WTC11 (cell line): ENCODE data around the gene CLDN20. TPM values are rescaled to one million over a fixed set of nuclear protein-coding genes. Genes with fewer than 3 reads are reported as not detected.

Experiments used
- ATAC-seq: fragments of 200-7000 bp; cut with Tn5 transposase; 2 replicates; pipeline ENCODE4 v1.10.0; 2021; ENCODE audit warnings: mild to moderate bottlenecking, moderate library complexity
- CTCF ChIA-PET: fragments of 300-600 bp; sonication (Branson Sonifier 250); formaldehyde crosslinking; loops from one replicate; lab custom pipeline; 2021; ENCODE audit warnings: antibody characterized with exemption; lab: Charles Lee
- POLR2A ChIA-PET: fragments of 350-600 bp; sonication (Branson Sonifier 250); formaldehyde crosslinking; loops from one replicate; lab custom pipeline; 2021; ENCODE audit warnings: antibody characterized with exemption; lab: Charles Lee
- DNase-seq: peaks from one replicate; pipeline ENCODE4 v3.0.0; 2021; ENCODE audit warnings: low spot score
- H3K27ac Mint-ChIP-seq: 2 replicates; pipeline ENCODE4 v1.8.0; 2021; ENCODE audit warnings: mixed read lengths
- H3K27me3 Mint-ChIP-seq: 2 replicates; pipeline ENCODE4 v1.8.0; 2021; ENCODE audit warnings: low read depth, mild to moderate bottlenecking, moderate library complexity, mixed read lengths
- H3K36me3 Mint-ChIP-seq: 2 replicates; pipeline ENCODE4 v1.8.0; 2021; ENCODE audit warnings: mixed read lengths
- H3K4me1 Mint-ChIP-seq: 2 replicates; pipeline ENCODE4 v1.8.0; 2022; ENCODE audit warnings: mixed read lengths
- H3K4me3 Mint-ChIP-seq: 2 replicates; pipeline ENCODE4 v1.8.0; 2021; ENCODE audit warnings: mild to moderate bottlenecking, moderate library complexity, mixed read lengths
- H3K9me3 Mint-ChIP-seq: 2 replicates; pipeline ENCODE4 v1.8.0; 2021; ENCODE audit warnings: mixed read lengths
- CBFB ChIP-seq: sonication (generic); formaldehyde crosslinking; IDR thresholded peaks from 2 replicates; pipeline ENCODE4 v1.8.1; 2022; ENCODE audit warnings: mild to moderate bottlenecking, low read depth, missing genetic modification reagents
- IRF2 ChIP-seq: sonication (generic); formaldehyde crosslinking; IDR thresholded peaks from 2 replicates; pipeline ENCODE4 v1.8.0; 2022; ENCODE audit warnings: low read depth, missing genetic modification reagents, borderline replicate concordance
- JAZF1 ChIP-seq: fragments of 250-450 bp; sonication (Bioruptor Pico); IDR thresholded peaks from 2 replicates; pipeline ENCODE4 v1.9.0; 2021; ENCODE audit warnings: moderate library complexity, mild to moderate bottlenecking, inconsistent platforms
- NR3C1 ChIP-seq: sonication (generic); formaldehyde crosslinking; conservative IDR thresholded peaks from 2 replicates; pipeline ENCODE4 v1.8.1; 2023; ENCODE audit warnings: low read depth, mild to moderate bottlenecking, missing genetic modification reagents
- OVOL2 ChIP-seq: fragments of 250-450 bp; sonication (Bioruptor Pico); IDR thresholded peaks from 2 replicates; pipeline ENCODE4 v1.9.0; 2021; ENCODE audit warnings: mild to moderate bottlenecking, borderline replicate concordance
- TP53 ChIP-seq: sonication (generic); formaldehyde crosslinking; IDR thresholded peaks from 2 replicates; pipeline ENCODE4 v1.8.1; 2023; ENCODE audit warnings: mild to moderate bottlenecking, missing genetic modification reagents
- ZBTB21 ChIP-seq: sonication (generic); formaldehyde crosslinking; IDR thresholded peaks from 2 replicates; pipeline ENCODE4 v1.8.1; 2023; ENCODE audit warnings: mild to moderate bottlenecking, missing genetic modification reagents, borderline replicate concordance
- total RNA-seq: library from RNA; stranded (reverse); gene quantifications from 3 replicates; pipeline ENCODE4 v1.2.3, GENCODE V29; 2021
- TF ChIP-seq, protein P1 (sequence below): sonication (generic); formaldehyde crosslinking; IDR thresholded peaks from 2 replicates; pipeline ENCODE4 v1.8.1; 2022; ENCODE audit warnings: mild to moderate bottlenecking, missing genetic modification reagents, moderate library complexity, borderline replicate concordance
- TF ChIP-seq, protein P2 (sequence below): fragments of 250-450 bp; sonication (Bioruptor Pico); IDR thresholded peaks from 2 replicates; pipeline ENCODE4 v1.9.0; 2021; ENCODE audit warnings: mild to moderate bottlenecking, borderline replicate concordance
- TF ChIP-seq, protein P3 (sequence below): sonication (generic); formaldehyde crosslinking; IDR thresholded peaks from 2 replicates; pipeline ENCODE4 v1.8.0; 2022; ENCODE audit warnings: mild to moderate bottlenecking, missing genetic modification reagents
- TF ChIP-seq, protein P4 (sequence below): sonication (generic); formaldehyde crosslinking; IDR thresholded peaks from 2 replicates; pipeline ENCODE4 v1.8.1; 2022; ENCODE audit warnings: low read depth, missing genetic modification reagents, borderline replicate concordance
- TF ChIP-seq, protein P5 (sequence below): sonication (generic); formaldehyde crosslinking; conservative IDR thresholded peaks from 2 replicates; pipeline ENCODE4 v1.8.1; 2023; ENCODE audit warnings: mild to moderate bottlenecking, low read depth, missing genetic modification reagents, moderate library complexity
- TF ChIP-seq, protein P6 (sequence below): sonication (generic); formaldehyde crosslinking; IDR thresholded peaks from 2 replicates; pipeline ENCODE4 v1.8.1; 2023; ENCODE audit warnings: mild to moderate bottlenecking, missing genetic modification reagents
- TF ChIP-seq, protein P7 (sequence below): sonication (generic); formaldehyde crosslinking; IDR thresholded peaks from 2 replicates; pipeline ENCODE4 v1.8.1; 2023; ENCODE audit warnings: mild to moderate bottlenecking, moderate library complexity, missing genetic modification reagents
- TF ChIP-seq, protein P8 (sequence below): sonication (generic); formaldehyde crosslinking; IDR thresholded peaks from 2 replicates; pipeline ENCODE4 v1.8.0; 2022; ENCODE audit warnings: mild to moderate bottlenecking, missing genetic modification reagents

The CLDN20 gene
- total RNA-seq, 1 experiment from 2014 or later, result not detected

DNA sequence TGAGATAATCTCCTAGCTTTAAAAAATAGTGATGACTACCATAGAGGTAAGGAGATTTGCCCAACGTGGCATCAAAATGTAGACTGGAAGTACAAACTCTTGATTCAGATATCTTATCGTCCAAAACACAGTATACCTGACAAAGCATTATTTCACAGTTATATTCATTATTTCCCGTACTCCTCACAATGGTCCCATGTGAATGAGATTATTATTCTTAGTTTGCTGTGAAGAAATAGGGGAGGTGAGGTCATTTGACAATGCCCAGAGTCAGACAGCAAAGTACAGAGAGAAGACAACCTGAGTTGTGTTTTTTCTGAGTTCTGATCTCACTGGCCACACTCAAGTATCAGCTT, 51.7 kb downstream of the CLDN20 start:
- POLR2A ChIA-PET, result interaction anchor here (0.5 to 0.7 kb wide), 2 partner anchors 581 to 1303 kb away, joined by 4 to 5 read pairs; no protein-coding TSS in a partner anchor
- CTCF ChIA-PET, result interaction anchor here (0.7 to 1.3 kb wide), 2 partner anchors 55 to 447 kb away, joined by 3 to 4 read pairs; no protein-coding TSS in a partner anchor
- peak overlapping the region; percentile 98 for H3K27ac Mint-ChIP-seq

DNA sequence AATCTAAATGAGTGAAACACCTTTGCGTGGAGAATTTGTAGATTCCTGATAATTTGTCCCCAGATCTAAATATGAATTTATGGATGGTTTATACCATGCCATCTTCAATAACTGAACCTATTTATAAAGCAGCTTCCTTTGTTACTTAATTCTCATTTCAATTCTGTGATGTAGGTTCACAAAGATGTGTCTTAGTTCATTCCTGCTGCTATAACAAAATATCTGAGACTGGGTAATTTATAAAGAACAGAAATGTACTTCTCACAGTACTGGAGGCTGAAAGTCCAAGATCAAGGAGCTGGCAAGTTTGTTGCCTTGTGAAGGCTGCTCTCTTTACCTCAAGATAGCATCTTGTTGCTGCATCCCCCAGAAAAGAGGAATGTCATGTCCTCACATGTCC, 52.6 kb downstream of the CLDN20 start:
- POLR2A ChIA-PET, result no interaction called here
- CTCF ChIA-PET, result no interaction called here
- peaks cover 17% of the 10 kb centered on the region for H3K4me1 Mint-ChIP-seq
- no peak for DNase-seq
- H3K36me3 Mint-ChIP-seq, result peaks cover 16% of the 10 kb centered on the region
- peaks cover 13% of the 10 kb centered on the region for H3K9me3 Mint-ChIP-seq
- H3K4me3 Mint-ChIP-seq, result 0 out of 2 replicates have a peak overlapping the region, but pooled peaks have one; percentile 7
- no peak overlapping the region for H3K27ac Mint-ChIP-seq
- TF ChIP-seq, protein P1, sequence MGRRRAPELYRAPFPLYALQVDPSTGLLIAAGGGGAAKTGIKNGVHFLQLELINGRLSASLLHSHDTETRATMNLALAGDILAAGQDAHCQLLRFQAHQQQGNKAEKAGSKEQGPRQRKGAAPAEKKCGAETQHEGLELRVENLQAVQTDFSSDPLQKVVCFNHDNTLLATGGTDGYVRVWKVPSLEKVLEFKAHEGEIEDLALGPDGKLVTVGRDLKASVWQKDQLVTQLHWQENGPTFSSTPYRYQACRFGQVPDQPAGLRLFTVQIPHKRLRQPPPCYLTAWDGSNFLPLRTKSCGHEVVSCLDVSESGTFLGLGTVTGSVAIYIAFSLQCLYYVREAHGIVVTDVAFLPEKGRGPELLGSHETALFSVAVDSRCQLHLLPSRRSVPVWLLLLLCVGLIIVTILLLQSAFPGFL (CRISPR knock-in tag), result no peak
- TF ChIP-seq ZBTB21 (no peak), TP53 (CRISPR knock-in tag) (no peak)
- TF ChIP-seq, protein P2, sequence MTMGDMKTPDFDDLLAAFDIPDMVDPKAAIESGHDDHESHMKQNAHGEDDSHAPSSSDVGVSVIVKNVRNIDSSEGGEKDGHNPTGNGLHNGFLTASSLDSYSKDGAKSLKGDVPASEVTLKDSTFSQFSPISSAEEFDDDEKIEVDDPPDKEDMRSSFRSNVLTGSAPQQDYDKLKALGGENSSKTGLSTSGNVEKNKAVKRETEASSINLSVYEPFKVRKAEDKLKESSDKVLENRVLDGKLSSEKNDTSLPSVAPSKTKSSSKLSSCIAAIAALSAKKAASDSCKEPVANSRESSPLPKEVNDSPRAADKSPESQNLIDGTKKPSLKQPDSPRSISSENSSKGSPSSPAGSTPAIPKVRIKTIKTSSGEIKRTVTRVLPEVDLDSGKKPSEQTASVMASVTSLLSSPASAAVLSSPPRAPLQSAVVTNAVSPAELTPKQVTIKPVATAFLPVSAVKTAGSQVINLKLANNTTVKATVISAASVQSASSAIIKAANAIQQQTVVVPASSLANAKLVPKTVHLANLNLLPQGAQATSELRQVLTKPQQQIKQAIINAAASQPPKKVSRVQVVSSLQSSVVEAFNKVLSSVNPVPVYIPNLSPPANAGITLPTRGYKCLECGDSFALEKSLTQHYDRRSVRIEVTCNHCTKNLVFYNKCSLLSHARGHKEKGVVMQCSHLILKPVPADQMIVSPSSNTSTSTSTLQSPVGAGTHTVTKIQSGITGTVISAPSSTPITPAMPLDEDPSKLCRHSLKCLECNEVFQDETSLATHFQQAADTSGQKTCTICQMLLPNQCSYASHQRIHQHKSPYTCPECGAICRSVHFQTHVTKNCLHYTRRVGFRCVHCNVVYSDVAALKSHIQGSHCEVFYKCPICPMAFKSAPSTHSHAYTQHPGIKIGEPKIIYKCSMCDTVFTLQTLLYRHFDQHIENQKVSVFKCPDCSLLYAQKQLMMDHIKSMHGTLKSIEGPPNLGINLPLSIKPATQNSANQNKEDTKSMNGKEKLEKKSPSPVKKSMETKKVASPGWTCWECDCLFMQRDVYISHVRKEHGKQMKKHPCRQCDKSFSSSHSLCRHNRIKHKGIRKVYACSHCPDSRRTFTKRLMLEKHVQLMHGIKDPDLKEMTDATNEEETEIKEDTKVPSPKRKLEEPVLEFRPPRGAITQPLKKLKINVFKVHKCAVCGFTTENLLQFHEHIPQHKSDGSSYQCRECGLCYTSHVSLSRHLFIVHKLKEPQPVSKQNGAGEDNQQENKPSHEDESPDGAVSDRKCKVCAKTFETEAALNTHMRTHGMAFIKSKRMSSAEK (CRISPR knock-in tag), result no peak
- TF ChIP-seq, protein P3, sequence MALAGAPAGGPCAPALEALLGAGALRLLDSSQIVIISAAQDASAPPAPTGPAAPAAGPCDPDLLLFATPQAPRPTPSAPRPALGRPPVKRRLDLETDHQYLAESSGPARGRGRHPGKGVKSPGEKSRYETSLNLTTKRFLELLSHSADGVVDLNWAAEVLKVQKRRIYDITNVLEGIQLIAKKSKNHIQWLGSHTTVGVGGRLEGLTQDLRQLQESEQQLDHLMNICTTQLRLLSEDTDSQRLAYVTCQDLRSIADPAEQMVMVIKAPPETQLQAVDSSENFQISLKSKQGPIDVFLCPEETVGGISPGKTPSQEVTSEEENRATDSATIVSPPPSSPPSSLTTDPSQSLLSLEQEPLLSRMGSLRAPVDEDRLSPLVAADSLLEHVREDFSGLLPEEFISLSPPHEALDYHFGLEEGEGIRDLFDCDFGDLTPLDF (CRISPR knock-in tag), result no peak
- TF ChIP-seq, protein P4, sequence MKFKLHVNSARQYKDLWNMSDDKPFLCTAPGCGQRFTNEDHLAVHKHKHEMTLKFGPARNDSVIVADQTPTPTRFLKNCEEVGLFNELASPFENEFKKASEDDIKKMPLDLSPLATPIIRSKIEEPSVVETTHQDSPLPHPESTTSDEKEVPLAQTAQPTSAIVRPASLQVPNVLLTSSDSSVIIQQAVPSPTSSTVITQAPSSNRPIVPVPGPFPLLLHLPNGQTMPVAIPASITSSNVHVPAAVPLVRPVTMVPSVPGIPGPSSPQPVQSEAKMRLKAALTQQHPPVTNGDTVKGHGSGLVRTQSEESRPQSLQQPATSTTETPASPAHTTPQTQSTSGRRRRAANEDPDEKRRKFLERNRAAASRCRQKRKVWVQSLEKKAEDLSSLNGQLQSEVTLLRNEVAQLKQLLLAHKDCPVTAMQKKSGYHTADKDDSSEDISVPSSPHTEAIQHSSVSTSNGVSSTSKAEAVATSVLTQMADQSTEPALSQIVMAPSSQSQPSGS (CRISPR knock-in tag), result no peak
- TF ChIP-seq, protein P5, sequence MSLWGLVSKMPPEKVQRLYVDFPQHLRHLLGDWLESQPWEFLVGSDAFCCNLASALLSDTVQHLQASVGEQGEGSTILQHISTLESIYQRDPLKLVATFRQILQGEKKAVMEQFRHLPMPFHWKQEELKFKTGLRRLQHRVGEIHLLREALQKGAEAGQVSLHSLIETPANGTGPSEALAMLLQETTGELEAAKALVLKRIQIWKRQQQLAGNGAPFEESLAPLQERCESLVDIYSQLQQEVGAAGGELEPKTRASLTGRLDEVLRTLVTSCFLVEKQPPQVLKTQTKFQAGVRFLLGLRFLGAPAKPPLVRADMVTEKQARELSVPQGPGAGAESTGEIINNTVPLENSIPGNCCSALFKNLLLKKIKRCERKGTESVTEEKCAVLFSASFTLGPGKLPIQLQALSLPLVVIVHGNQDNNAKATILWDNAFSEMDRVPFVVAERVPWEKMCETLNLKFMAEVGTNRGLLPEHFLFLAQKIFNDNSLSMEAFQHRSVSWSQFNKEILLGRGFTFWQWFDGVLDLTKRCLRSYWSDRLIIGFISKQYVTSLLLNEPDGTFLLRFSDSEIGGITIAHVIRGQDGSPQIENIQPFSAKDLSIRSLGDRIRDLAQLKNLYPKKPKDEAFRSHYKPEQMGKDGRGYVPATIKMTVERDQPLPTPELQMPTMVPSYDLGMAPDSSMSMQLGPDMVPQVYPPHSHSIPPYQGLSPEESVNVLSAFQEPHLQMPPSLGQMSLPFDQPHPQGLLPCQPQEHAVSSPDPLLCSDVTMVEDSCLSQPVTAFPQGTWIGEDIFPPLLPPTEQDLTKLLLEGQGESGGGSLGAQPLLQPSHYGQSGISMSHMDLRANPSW (CRISPR knock-in tag), result no peak
- TF ChIP-seq, protein P6, sequence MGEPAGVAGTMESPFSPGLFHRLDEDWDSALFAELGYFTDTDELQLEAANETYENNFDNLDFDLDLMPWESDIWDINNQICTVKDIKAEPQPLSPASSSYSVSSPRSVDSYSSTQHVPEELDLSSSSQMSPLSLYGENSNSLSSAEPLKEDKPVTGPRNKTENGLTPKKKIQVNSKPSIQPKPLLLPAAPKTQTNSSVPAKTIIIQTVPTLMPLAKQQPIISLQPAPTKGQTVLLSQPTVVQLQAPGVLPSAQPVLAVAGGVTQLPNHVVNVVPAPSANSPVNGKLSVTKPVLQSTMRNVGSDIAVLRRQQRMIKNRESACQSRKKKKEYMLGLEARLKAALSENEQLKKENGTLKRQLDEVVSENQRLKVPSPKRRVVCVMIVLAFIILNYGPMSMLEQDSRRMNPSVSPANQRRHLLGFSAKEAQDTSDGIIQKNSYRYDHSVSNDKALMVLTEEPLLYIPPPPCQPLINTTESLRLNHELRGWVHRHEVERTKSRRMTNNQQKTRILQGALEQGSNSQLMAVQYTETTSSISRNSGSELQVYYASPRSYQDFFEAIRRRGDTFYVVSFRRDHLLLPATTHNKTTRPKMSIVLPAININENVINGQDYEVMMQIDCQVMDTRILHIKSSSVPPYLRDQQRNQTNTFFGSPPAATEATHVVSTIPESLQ (CRISPR knock-in tag), result no peak
- TF ChIP-seq, all 79 proteins: peak for 0
- no peak for ATAC-seq
- no peaks in the 10 kb centered on the region for H3K27me3 Mint-ChIP-seq

More for the DNA sequence above, 51.7 kb downstream of the CLDN20 start:
- Mint-ChIP-seq H3K9me3 (peaks cover 13% of the 10 kb centered on the region), H3K36me3 (peaks cover 21% of the 10 kb centered on the region), H3K4me1 (peaks cover 17% of the 10 kb centered on the region), H3K4me3 (peak overlapping the region; percentile 97), H3K27me3 (no peaks in the 10 kb centered on the region)
- no peak for DNase-seq
- TF ChIP-seq IRF2 (CRISPR knock-in tag) (no peak), CBFB (CRISPR knock-in tag) (no peak), JAZF1 (no peak), OVOL2 (CRISPR knock-in tag) (no peak), NR3C1 (CRISPR knock-in tag) (no peak)
- TF ChIP-seq, protein P7, sequence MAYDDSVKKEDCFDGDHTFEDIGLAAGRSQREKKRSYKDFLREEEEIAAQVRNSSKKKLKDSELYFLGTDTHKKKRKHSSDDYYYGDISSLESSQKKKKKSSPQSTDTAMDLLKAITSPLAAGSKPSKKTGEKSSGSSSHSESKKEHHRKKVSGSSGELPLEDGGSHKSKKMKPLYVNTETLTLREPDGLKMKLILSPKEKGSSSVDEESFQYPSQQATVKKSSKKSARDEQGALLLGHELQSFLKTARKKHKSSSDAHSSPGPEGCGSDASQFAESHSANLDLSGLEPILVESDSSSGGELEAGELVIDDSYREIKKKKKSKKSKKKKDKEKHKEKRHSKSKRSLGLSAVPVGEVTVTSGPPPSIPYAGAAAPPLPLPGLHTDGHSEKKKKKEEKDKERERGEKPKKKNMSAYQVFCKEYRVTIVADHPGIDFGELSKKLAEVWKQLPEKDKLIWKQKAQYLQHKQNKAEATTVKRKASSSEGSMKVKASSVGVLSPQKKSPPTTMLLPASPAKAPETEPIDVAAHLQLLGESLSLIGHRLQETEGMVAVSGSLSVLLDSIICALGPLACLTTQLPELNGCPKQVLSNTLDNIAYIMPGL, result no peak
- TF ChIP-seq, protein P8, sequence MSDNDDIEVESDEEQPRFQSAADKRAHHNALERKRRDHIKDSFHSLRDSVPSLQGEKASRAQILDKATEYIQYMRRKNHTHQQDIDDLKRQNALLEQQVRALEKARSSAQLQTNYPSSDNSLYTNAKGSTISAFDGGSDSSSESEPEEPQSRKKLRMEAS, result no peak
- no peak for ATAC-seq
